Kasumi-1 (cell line): Measurements from ENCODE around the gene CHMP1B.
"Not testable (repeated sequence)": the region's sequence is repeated elsewhere in the genome, so short reads cannot be mapped to it uniquely, and the experiment has no call there.

Source experiments
- DNase-seq, 2 experiments: peaks; one replicate each; lab custom pipeline; 2025; lab: John Stamatoyannopoulos, UW

CHMP1B gene

GRCh38 chr18:11840493-11840892 is 10.7 kb upstream of the CHMP1B start:
- DNase-seq, result no peak

- no peak for DNase-seq
Observed at GRCh38 chr18:11842562-11842961, 8.7 kb upstream of the CHMP1B start.

- no peak for DNase-seq
Observed at GRCh38 chr18:11844436-11844835, 6.8 kb upstream of the CHMP1B start.

GRCh38 chr18:11845654-11846053 is 5.6 kb upstream of the CHMP1B start:
- no peak for DNase-seq

- no peak for DNase-seq
Observed at GRCh38 chr18:11847811-11848210, 3.4 kb upstream of the CHMP1B start.

- DNase-seq, result no peak
Observed at GRCh38 chr18:11849279-11849678, 1.9 kb upstream of the CHMP1B start.

GRCh38 chr18:11849841-11850634 is 1.2 kb upstream of the CHMP1B start:
- DNase-seq, result peak; percentile 33 to 53

- DNase-seq, result peak in 1 of 2 experiments; percentile 50
Observed at GRCh38 chr18:11850821-11851145, 430 bp upstream of the CHMP1B start.

GRCh38 chr18:11851806-11852337 is 659 bp downstream of the CHMP1B start:
- peak in 1 of 2 experiments; percentile 25 for DNase-seq

GRCh38 chr18:11854554-11854953 is 3.3 kb downstream of the CHMP1B start:
- DNase-seq, result not testable (repeated sequence)

- DNase-seq, result no peak
Observed at GRCh38 chr18:11857177-11857887, 6.1 kb downstream of the CHMP1B start.

GRCh38 chr18:11859282-11859830 is 8.1 kb downstream of the CHMP1B start:
- no peak for DNase-seq

GRCh38 chr18:11859903-11860407 is 8.7 kb downstream of the CHMP1B start:
- peak; percentile 50 to 52 for DNase-seq

GRCh38 chr18:11860594-11861450 is 9.6 kb downstream of the CHMP1B start:
- peak in 1 of 2 experiments; percentile 20 for DNase-seq

GRCh38 chr18:11861583-11862288 is 10.5 kb downstream of the CHMP1B start:
- DNase-seq, result no peak

- DNase-seq, result no peak
Observed at GRCh38 chr18:11862468-11863137, 11.4 kb downstream of the CHMP1B start.

- no peak for DNase-seq
Observed at GRCh38 chr18:11864471-11864870, 13.3 kb downstream of the CHMP1B start.

- DNase-seq, result no peak
Observed at GRCh38 chr18:11865071-11865470, 13.9 kb downstream of the CHMP1B start.

- DNase-seq, result no peak
Observed at GRCh38 chr18:11866329-11866728, 15.1 kb downstream of the CHMP1B start.

- no peak for DNase-seq
Observed at GRCh38 chr18:11866764-11867163, 15.6 kb downstream of the CHMP1B start.

- DNase-seq, result no peak
Observed at GRCh38 chr18:11868230-11868629, 17.0 kb downstream of the CHMP1B start.
